Measurements from ENCODE around the gene ARHGEF6.

DNA sequence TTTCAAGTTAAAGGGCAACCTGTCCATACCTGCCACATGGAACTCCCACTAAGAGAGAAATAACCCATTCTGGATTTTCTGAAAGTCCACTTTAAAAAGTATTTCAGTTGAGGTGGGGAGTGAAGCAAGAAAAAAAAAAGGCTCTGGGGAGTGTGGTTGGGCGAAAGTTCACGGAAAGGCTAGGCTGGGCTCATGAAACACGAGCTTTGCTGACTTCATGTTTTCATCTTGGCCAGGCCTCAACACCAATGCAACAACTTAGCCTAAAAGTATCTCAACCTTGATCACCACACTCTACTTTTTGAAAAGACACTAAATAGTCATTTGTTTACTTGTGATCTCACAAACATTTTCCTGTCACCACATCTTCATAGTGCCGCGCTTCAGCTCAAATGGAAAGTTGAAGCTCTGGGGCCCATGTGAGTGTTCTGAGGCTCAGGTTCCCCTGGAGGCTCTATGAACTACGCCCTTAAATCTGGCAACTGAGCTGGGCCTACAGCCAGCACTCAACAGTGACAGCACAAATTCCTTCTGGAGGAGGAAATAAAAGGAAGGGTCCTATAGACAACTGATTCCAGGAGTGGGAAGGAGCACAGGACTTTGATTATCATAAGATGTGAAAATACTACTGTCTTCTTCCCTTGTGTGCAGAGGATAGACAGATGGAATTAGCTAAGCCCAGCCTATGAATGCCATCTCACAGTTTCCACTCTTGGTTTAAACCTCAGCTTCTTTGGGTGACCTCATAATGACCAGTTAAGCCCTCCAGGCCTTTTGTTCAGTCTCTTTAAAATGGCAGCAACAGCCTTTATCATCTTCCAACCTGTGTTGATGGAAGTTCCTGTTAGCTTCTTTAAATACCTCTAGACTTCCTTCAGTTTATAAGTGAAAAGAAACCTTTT is 127.7 kb downstream of the ARHGEF6 start:
- TF ChIP-seq, protein P1, sequence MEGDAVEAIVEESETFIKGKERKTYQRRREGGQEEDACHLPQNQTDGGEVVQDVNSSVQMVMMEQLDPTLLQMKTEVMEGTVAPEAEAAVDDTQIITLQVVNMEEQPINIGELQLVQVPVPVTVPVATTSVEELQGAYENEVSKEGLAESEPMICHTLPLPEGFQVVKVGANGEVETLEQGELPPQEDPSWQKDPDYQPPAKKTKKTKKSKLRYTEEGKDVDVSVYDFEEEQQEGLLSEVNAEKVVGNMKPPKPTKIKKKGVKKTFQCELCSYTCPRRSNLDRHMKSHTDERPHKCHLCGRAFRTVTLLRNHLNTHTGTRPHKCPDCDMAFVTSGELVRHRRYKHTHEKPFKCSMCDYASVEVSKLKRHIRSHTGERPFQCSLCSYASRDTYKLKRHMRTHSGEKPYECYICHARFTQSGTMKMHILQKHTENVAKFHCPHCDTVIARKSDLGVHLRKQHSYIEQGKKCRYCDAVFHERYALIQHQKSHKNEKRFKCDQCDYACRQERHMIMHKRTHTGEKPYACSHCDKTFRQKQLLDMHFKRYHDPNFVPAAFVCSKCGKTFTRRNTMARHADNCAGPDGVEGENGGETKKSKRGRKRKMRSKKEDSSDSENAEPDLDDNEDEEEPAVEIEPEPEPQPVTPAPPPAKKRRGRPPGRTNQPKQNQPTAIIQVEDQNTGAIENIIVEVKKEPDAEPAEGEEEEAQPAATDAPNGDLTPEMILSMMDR (conservative IDR thresholded peaks at IDR 0.05), result no peak
- TF ChIP-seq ZFX (IDR thresholded peaks at IDR 0.05), result no peak

Data from C4-2B (cell line).